Activated naive CD8-positive, alpha-beta T cell treated with anti-CD3 and anti-CD28 coated beads, Interleukin-2, amount 10 ng/mL, durations not matched to agents 7 days and 5 days (primary cell): ENCODE results near the gene PRCP. TPM values are rescaled to one million over a fixed set of nuclear protein-coding genes. Genes with fewer than 3 reads are reported as not detected.

ENCODE experiments used
- ATAC-seq: fragments of 150-1000 bp; cut with Tn5 transposase; one replicate; pipeline ENCODE4 v1.10.0; 2021; ENCODE audit warnings: low read depth, moderate library complexity
- POLR2A ChIA-PET: fragments of 350-600 bp; sonication (Branson Sonifier 250); formaldehyde crosslinking; loops from one replicate; lab custom pipeline; 2021; ENCODE audit warnings: antibody characterized with exemption; lab: Charles Lee
- DNase-seq: peaks from one replicate; pipeline ENCODE4 v3.0.0; 2021
- H3K27ac Mint-ChIP-seq: one replicate; pipeline ENCODE4 v1.8.0; 2022; ENCODE audit warnings: mild to moderate bottlenecking, mixed read lengths
- H3K27me3 Mint-ChIP-seq: one replicate; pipeline ENCODE4 v1.8.0; 2022; ENCODE audit warnings: mild to moderate bottlenecking, moderate library complexity, mixed read lengths
- H3K36me3 Mint-ChIP-seq: one replicate; pipeline ENCODE4 v1.8.0; 2021; ENCODE audit warnings: mild to moderate bottlenecking, mixed read lengths
- H3K4me1 Mint-ChIP-seq: one replicate; pipeline ENCODE4 v1.8.0; 2021; ENCODE audit warnings: mixed read lengths
- H3K4me3 Mint-ChIP-seq: one replicate; pipeline ENCODE4 v1.8.0; 2022; ENCODE audit warnings: mild to moderate bottlenecking, moderate library complexity, mixed read lengths
- H3K9me3 Mint-ChIP-seq: one replicate; pipeline ENCODE4 v1.8.0; 2021; ENCODE audit warnings: mixed read lengths
- total RNA-seq, 2 experiments: library from RNA; stranded (reverse); gene quantifications; one replicate each; pipeline ENCODE4 v1.2.3, GENCODE V29; 2021

PRCP gene
- total RNA-seq, 2 experiments from 2014 or later: 21.3 to 25.6 TPM

- POLR2A ChIA-PET: no interaction called here
- Mint-ChIP-seq H3K27me3 (no peaks in the 10 kb centered on the region), H3K4me3 (no peak overlapping the region), H3K4me1 (no peaks in the 10 kb centered on the region), H3K27ac (no peak overlapping the region), H3K36me3 (peaks cover 13% of the 10 kb centered on the region), H3K9me3 (peaks cover 2% of the 10 kb centered on the region)
- no peak for DNase-seq
- ATAC-seq: no peak
These were observed 16.4 kb downstream of the PRCP start for GRCh38 chr11:82883853-82884252.

GRCh38 chr11:82874646-82875523 is 25.3 kb downstream of the PRCP start:
- DNase-seq: no peak
- H3K9me3 Mint-ChIP-seq: peaks cover 8% of the 10 kb centered on the region
- H3K27ac Mint-ChIP-seq: no peak overlapping the region
- H3K36me3 Mint-ChIP-seq: peaks cover 11% of the 10 kb centered on the region
- ATAC-seq: no peak
- peaks cover 14% of the 10 kb centered on the region for H3K4me1 Mint-ChIP-seq
- no peaks in the 10 kb centered on the region for H3K27me3 Mint-ChIP-seq
- POLR2A ChIA-PET: interaction anchor here (0.6 kb wide), 1 partner anchor 86 kb away, joined by 3 read pairs; no protein-coding TSS in a partner anchor
- no peak overlapping the region for H3K4me3 Mint-ChIP-seq

GRCh38 chr11:82873919-82874333 is 26.3 kb downstream of the PRCP start:
- peaks cover 7% of the 10 kb centered on the region for H3K36me3 Mint-ChIP-seq
- H3K27ac Mint-ChIP-seq: no peak overlapping the region
- H3K4me1 Mint-ChIP-seq: peaks cover 14% of the 10 kb centered on the region
- ATAC-seq (peak; percentile 52), DNase-seq (no peak)
- no peak overlapping the region for H3K4me3 Mint-ChIP-seq
- H3K9me3 Mint-ChIP-seq: peaks cover 7% of the 10 kb centered on the region
- no peaks in the 10 kb centered on the region for H3K27me3 Mint-ChIP-seq
- POLR2A ChIA-PET: no interaction called here

- Mint-ChIP-seq H3K4me1 (peaks cover 14% of the 10 kb centered on the region), H3K36me3 (peaks cover 1% of the 10 kb centered on the region), H3K9me3 (peaks cover 3% of the 10 kb centered on the region), H3K27me3 (no peaks in the 10 kb centered on the region), H3K27ac (no peak overlapping the region), H3K4me3 (no peak overlapping the region)
- ATAC-seq: no peak
- DNase-seq: no peak
- POLR2A ChIA-PET: no interaction called here
These were observed 27.7 kb downstream of the PRCP start for GRCh38 chr11:82872377-82873150.

GRCh38 chr11:82871646-82872045 is 28.6 kb downstream of the PRCP start:
- H3K4me3 Mint-ChIP-seq: no peak overlapping the region
- peaks cover 1% of the 10 kb centered on the region for H3K9me3 Mint-ChIP-seq
- no peak overlapping the region for H3K27ac Mint-ChIP-seq
- POLR2A ChIA-PET: no interaction called here
- no peak for DNase-seq
- no peak for ATAC-seq
- no peaks in the 10 kb centered on the region for H3K36me3 Mint-ChIP-seq
- H3K27me3 Mint-ChIP-seq: no peaks in the 10 kb centered on the region
- H3K4me1 Mint-ChIP-seq: peaks cover 16% of the 10 kb centered on the region

- peaks cover 16% of the 10 kb centered on the region for H3K4me1 Mint-ChIP-seq
- no peak overlapping the region for H3K27ac Mint-ChIP-seq
- no peaks in the 10 kb centered on the region for H3K36me3 Mint-ChIP-seq
- no peak for DNase-seq
- H3K9me3 Mint-ChIP-seq: no peaks in the 10 kb centered on the region
- ATAC-seq: no peak
- H3K27me3 Mint-ChIP-seq: no peaks in the 10 kb centered on the region
- no peak overlapping the region for H3K4me3 Mint-ChIP-seq
- POLR2A ChIA-PET: interaction anchor here (0.7 kb wide), 1 partner anchor 664 kb away, joined by 3 read pairs; no protein-coding TSS in a partner anchor
These were observed 30.6 kb downstream of the PRCP start for GRCh38 chr11:82869657-82870056.

GRCh38 chr11:82867495-82868082 is 32.6 kb downstream of the PRCP start:
- H3K9me3 Mint-ChIP-seq: no peaks in the 10 kb centered on the region
- peaks cover 2% of the 10 kb centered on the region for H3K4me1 Mint-ChIP-seq
- peak; percentile 51 for DNase-seq
- POLR2A ChIA-PET: interaction anchor here (0.8 kb wide), 1 partner anchor 32 kb away, joined by 4 read pairs; the partner anchor contains the start of gene PRCP
- peak; percentile 56 for ATAC-seq
- H3K4me3 Mint-ChIP-seq: peak overlapping the region; percentile 62
- no peaks in the 10 kb centered on the region for H3K36me3 Mint-ChIP-seq
- H3K27ac Mint-ChIP-seq: no peak overlapping the region
- H3K27me3 Mint-ChIP-seq: no peaks in the 10 kb centered on the region

GRCh38 chr11:82865841-82866240 is 34.4 kb downstream of the PRCP start:
- DNase-seq: no peak
- POLR2A ChIA-PET: no interaction called here
- H3K27ac Mint-ChIP-seq: no peak overlapping the region

GRCh38 chr11:82864268-82864667 is 36.0 kb downstream of the PRCP start:
- no peak overlapping the region for H3K27ac Mint-ChIP-seq
- no peaks in the 10 kb centered on the region for H3K9me3 Mint-ChIP-seq

More at GRCh38 chr11:82865841-82866240, 34.4 kb downstream of the PRCP start:
- H3K9me3 Mint-ChIP-seq: no peaks in the 10 kb centered on the region
- H3K27me3 Mint-ChIP-seq: no peaks in the 10 kb centered on the region
- H3K4me1 Mint-ChIP-seq: peaks cover 2% of the 10 kb centered on the region
- H3K4me3 Mint-ChIP-seq: no peak overlapping the region
- H3K36me3 Mint-ChIP-seq: no peaks in the 10 kb centered on the region
- no peak for ATAC-seq

GRCh38 chr11:82863209-82863608 is 37.0 kb downstream of the PRCP start:
- Mint-ChIP-seq H3K36me3 (no peaks in the 10 kb centered on the region), H3K9me3 (no peaks in the 10 kb centered on the region), H3K27ac (no peak overlapping the region), H3K4me3 (no peak overlapping the region), H3K27me3 (no peaks in the 10 kb centered on the region), H3K4me1 (peaks cover 5% of the 10 kb centered on the region)
- DNase-seq: no peak
- no peak for ATAC-seq
- POLR2A ChIA-PET: no interaction called here

More at GRCh38 chr11:82864268-82864667, 36.0 kb downstream of the PRCP start:
- H3K27me3 Mint-ChIP-seq: no peaks in the 10 kb centered on the region
- no peaks in the 10 kb centered on the region for H3K36me3 Mint-ChIP-seq
- DNase-seq (peak; percentile 32), ATAC-seq (peak; percentile 56)
- H3K4me3 Mint-ChIP-seq: no peak overlapping the region
- POLR2A ChIA-PET: no interaction called here
- peaks cover 2% of the 10 kb centered on the region for H3K4me1 Mint-ChIP-seq

GRCh38 chr11:82862379-82862778 is 37.9 kb downstream of the PRCP start:
- POLR2A ChIA-PET: no interaction called here
- H3K27me3 Mint-ChIP-seq: no peaks in the 10 kb centered on the region

GRCh38 chr11:82859750-82860149 is 40.5 kb downstream of the PRCP start:
- H3K36me3 Mint-ChIP-seq: peaks cover 2% of the 10 kb centered on the region
- POLR2A ChIA-PET: no interaction called here
- ATAC-seq (no peak), DNase-seq (no peak)
- no peaks in the 10 kb centered on the region for H3K27me3 Mint-ChIP-seq
- H3K27ac Mint-ChIP-seq: no peak overlapping the region
- H3K9me3 Mint-ChIP-seq: no peaks in the 10 kb centered on the region
- no peak overlapping the region for H3K4me3 Mint-ChIP-seq
- peaks cover 2% of the 10 kb centered on the region for H3K4me1 Mint-ChIP-seq

More at GRCh38 chr11:82862379-82862778, 37.9 kb downstream of the PRCP start:
- Mint-ChIP-seq H3K36me3 (no peaks in the 10 kb centered on the region), H3K27ac (no peak overlapping the region), H3K9me3 (no peaks in the 10 kb centered on the region), H3K4me3 (no peak overlapping the region), H3K4me1 (peaks cover 4% of the 10 kb centered on the region)
- DNase-seq: no peak
- no peak for ATAC-seq

- no peak overlapping the region for H3K27ac Mint-ChIP-seq
- H3K4me1 Mint-ChIP-seq: peaks cover 7% of the 10 kb centered on the region
- ATAC-seq (no peak), DNase-seq (no peak)
- no peak overlapping the region for H3K4me3 Mint-ChIP-seq
- H3K36me3 Mint-ChIP-seq: peaks cover 2% of the 10 kb centered on the region
- POLR2A ChIA-PET: no interaction called here
- no peaks in the 10 kb centered on the region for H3K27me3 Mint-ChIP-seq
- H3K9me3 Mint-ChIP-seq: no peaks in the 10 kb centered on the region
These were observed 41.6 kb downstream of the PRCP start for GRCh38 chr11:82858556-82859091.
